KMS-11 (cell line): ENCODE measurements around the gene STAC.

ENCODE experiments used
- H2AFZ ChIP-seq: fragments of 200-600 bp; sonication (generic); 2 replicates; pipeline ENCODE4 v1.6.1; 2016; ENCODE audit warnings: antibody characterized with exemption, mixed run types, low read depth
- H3K27ac ChIP-seq: fragments of 200-600 bp; sonication (generic); 2 replicates; pipeline ENCODE4 v1.6.1; 2016; ENCODE audit warnings: mild to moderate bottlenecking, mixed run types
- H3K27me3 ChIP-seq: fragments of 200-600 bp; sonication (generic); 2 replicates; pipeline ENCODE4 v1.6.1; 2017; ENCODE audit warnings: mild to moderate bottlenecking, low read depth, mixed run types, moderate library complexity; ENCODE audit not compliant: insufficient read depth
- H3K36me3 ChIP-seq: fragments of 200-600 bp; sonication (generic); 2 replicates; pipeline ENCODE4 v1.6.1; 2017; ENCODE audit warnings: mild to moderate bottlenecking, mixed run types; ENCODE audit not compliant: insufficient read depth
- H3K4me1 ChIP-seq: fragments of 200-600 bp; sonication (generic); 2 replicates; pipeline ENCODE4 v1.6.1; 2016; ENCODE audit warnings: mild to moderate bottlenecking, low read depth, mixed run types; ENCODE audit not compliant: poor library complexity, severe bottlenecking
- H3K4me2 ChIP-seq: fragments of 200-600 bp; sonication (generic); 2 replicates; pipeline ENCODE4 v1.7.0; 2016; ENCODE audit warnings: mild to moderate bottlenecking, mixed run types
- H3K4me3 ChIP-seq: fragments of 200-600 bp; sonication (generic); IDR thresholded peaks from 2 replicates; pipeline ENCODE4 v1.6.1; 2017; ENCODE audit warnings: low read depth, low read length, mixed read lengths; ENCODE audit not compliant: insufficient read depth
- H3K79me2 ChIP-seq: fragments of 200-600 bp; sonication (generic); 2 replicates; pipeline ENCODE4 v1.6.1; 2016; ENCODE audit warnings: low read depth, mixed run types; ENCODE audit not compliant: insufficient read depth
- H3K9ac ChIP-seq: fragments of 200-600 bp; sonication (generic); 2 replicates; pipeline ENCODE4 v1.6.1; 2016; ENCODE audit warnings: mild to moderate bottlenecking, mixed run types
- H4K20me1 ChIP-seq: fragments of 200-600 bp; sonication (generic); 2 replicates; pipeline ENCODE4 v1.6.1; 2016; ENCODE audit warnings: mild to moderate bottlenecking, mixed run types; ENCODE audit not compliant: insufficient read depth
- TF ChIP-seq, protein P1 (sequence below): fragments of 200-600 bp; sonication (generic); conservative IDR thresholded peaks from 2 replicates; pipeline ENCODE4 v1.6.1; 2017; ENCODE audit warnings: low read depth, mild to moderate bottlenecking, antibody characterized with exemption, low read length, moderate library complexity, mixed read lengths

STAC gene

GRCh38 chr3:36546226-36546625 lies 165.9 kb downstream of the STAC start:
- no peaks in the 10 kb centered on the region for H3K4me1 ChIP-seq
- H2AFZ ChIP-seq, result no peak overlapping the region
- no peaks in the 10 kb centered on the region for H4K20me1 ChIP-seq
- TF ChIP-seq, protein P1, sequence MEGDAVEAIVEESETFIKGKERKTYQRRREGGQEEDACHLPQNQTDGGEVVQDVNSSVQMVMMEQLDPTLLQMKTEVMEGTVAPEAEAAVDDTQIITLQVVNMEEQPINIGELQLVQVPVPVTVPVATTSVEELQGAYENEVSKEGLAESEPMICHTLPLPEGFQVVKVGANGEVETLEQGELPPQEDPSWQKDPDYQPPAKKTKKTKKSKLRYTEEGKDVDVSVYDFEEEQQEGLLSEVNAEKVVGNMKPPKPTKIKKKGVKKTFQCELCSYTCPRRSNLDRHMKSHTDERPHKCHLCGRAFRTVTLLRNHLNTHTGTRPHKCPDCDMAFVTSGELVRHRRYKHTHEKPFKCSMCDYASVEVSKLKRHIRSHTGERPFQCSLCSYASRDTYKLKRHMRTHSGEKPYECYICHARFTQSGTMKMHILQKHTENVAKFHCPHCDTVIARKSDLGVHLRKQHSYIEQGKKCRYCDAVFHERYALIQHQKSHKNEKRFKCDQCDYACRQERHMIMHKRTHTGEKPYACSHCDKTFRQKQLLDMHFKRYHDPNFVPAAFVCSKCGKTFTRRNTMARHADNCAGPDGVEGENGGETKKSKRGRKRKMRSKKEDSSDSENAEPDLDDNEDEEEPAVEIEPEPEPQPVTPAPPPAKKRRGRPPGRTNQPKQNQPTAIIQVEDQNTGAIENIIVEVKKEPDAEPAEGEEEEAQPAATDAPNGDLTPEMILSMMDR, result no peak
- no peaks in the 10 kb centered on the region for H3K27me3 ChIP-seq
- H3K36me3 ChIP-seq, result no peaks in the 10 kb centered on the region
- no peak overlapping the region for H3K4me3 ChIP-seq
- H3K27ac ChIP-seq, result no peak overlapping the region
- H3K79me2 ChIP-seq, result no peaks in the 10 kb centered on the region
- no peak overlapping the region for H3K9ac ChIP-seq
- no peak overlapping the region for H3K4me2 ChIP-seq

- TF ChIP-seq, protein P1, result no peak
- no peak overlapping the region for H2AFZ ChIP-seq
- no peak overlapping the region for H3K4me3 ChIP-seq
- no peak overlapping the region for H3K27ac ChIP-seq
- no peaks in the 10 kb centered on the region for H3K4me1 ChIP-seq
- H3K79me2 ChIP-seq, result no peaks in the 10 kb centered on the region
- H3K27me3 ChIP-seq, result no peaks in the 10 kb centered on the region
- H3K4me2 ChIP-seq, result no peak overlapping the region
- no peak overlapping the region for H3K9ac ChIP-seq
- H4K20me1 ChIP-seq, result no peaks in the 10 kb centered on the region
- no peaks in the 10 kb centered on the region for H3K36me3 ChIP-seq
Measured at GRCh38 chr3:36548712-36549111, 168.4 kb downstream of the STAC start.

GRCh38 chr3:36557021-36557707 lies 176.9 kb downstream of the STAC start:
- no peaks in the 10 kb centered on the region for H3K4me1 ChIP-seq
- H3K9ac ChIP-seq, result no peak overlapping the region
- H3K27me3 ChIP-seq, result no peaks in the 10 kb centered on the region
- no peak overlapping the region for H2AFZ ChIP-seq
- no peak overlapping the region for H3K4me2 ChIP-seq
- no peaks in the 10 kb centered on the region for H4K20me1 ChIP-seq
- H3K4me3 ChIP-seq, result no peak overlapping the region
- TF ChIP-seq, protein P1, result no peak
- H3K27ac ChIP-seq, result no peak overlapping the region
- H3K36me3 ChIP-seq, result no peaks in the 10 kb centered on the region
- no peaks in the 10 kb centered on the region for H3K79me2 ChIP-seq

- Histone ChIP-seq H3K4me1 (no peaks in the 10 kb centered on the region), H3K36me3 (no peaks in the 10 kb centered on the region), H3K79me2 (no peaks in the 10 kb centered on the region), H3K4me3 (no peak overlapping the region), H3K27ac (no peak overlapping the region), H3K9ac (no peak overlapping the region), H3K4me2 (no peak overlapping the region), H2AFZ (no peak overlapping the region), H3K27me3 (no peaks in the 10 kb centered on the region), H4K20me1 (no peaks in the 10 kb centered on the region)
- TF ChIP-seq, protein P1, result no peak
Measured at GRCh38 chr3:36557708-36558421, 177.6 kb downstream of the STAC start.
